ENCODE data around the gene RWDD4.

The RWDD4 gene
- long read RNA-seq, transcript RWDD4-202 (7 exons, 2,590 nt), result major isoform, 76 of 101 reads
- long read RNA-seq, partial matches to known transcripts, result 3 of 101 reads
- long read RNA-seq, other reads (novel, unspliced or antisense), result 22 of 101 reads

DNA sequence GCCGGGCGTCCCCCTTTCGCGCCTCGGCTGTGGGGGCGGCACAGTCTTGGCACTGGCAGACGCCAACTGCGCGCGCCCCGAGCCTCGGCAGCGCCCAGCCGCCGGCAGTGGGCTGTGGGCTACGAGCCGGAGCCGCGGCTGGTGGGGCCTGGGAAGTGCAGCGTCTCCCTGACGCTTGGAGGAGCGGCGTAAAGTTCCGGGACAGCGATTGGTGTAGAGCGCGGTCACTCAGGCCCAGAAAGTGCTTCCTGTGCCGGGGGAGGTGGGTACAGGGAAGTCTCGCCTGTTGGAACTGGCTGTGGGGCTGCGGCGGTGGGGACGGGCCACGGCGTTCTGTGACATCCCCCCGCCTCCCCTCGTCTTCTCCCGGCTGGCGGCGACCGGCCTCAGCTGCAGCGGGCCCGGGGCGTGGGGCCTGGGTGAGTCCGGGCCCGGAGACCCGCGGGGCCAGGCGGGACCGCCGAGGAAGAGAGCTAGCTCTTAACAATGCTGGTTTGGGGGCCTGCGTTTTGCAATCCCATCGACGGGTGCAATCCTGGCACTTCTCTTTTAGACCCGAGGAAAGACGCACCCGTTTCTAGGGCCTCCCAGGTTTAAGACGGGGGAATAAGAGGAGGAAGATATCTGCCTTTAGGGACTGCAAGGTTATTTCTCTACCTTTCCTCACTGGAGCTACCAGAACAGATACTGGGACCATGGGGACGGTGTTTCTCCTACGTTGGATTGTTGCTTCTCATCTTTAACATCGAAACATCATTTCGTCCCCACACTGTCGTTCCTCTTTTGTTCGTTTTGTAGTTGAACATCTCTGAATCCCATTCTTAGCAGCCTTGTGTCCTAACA, at the start of gene RWDD4, which contains the start of gene TRAPPC11:
Gene RWDD4 (minus strand): TSS at position 157 of the 843 bp plus-strand sequence. CDS start 233 bp downstream, outside the sequence.
Gene TRAPPC11 (plus strand): TSS at position 265 of the 843 bp plus-strand sequence. CDS start 4,575 bp downstream, outside the sequence.
- DNase-seq (ENCODE audit: low read depth in 1 of 2, low spot score in 1 of 2), result peak; percentile 95 to 99

GRCh38 chr4:183702492-183702891, 43.5 kb upstream of the RWDD4 start:
- TF ChIP-seq, protein P1, sequence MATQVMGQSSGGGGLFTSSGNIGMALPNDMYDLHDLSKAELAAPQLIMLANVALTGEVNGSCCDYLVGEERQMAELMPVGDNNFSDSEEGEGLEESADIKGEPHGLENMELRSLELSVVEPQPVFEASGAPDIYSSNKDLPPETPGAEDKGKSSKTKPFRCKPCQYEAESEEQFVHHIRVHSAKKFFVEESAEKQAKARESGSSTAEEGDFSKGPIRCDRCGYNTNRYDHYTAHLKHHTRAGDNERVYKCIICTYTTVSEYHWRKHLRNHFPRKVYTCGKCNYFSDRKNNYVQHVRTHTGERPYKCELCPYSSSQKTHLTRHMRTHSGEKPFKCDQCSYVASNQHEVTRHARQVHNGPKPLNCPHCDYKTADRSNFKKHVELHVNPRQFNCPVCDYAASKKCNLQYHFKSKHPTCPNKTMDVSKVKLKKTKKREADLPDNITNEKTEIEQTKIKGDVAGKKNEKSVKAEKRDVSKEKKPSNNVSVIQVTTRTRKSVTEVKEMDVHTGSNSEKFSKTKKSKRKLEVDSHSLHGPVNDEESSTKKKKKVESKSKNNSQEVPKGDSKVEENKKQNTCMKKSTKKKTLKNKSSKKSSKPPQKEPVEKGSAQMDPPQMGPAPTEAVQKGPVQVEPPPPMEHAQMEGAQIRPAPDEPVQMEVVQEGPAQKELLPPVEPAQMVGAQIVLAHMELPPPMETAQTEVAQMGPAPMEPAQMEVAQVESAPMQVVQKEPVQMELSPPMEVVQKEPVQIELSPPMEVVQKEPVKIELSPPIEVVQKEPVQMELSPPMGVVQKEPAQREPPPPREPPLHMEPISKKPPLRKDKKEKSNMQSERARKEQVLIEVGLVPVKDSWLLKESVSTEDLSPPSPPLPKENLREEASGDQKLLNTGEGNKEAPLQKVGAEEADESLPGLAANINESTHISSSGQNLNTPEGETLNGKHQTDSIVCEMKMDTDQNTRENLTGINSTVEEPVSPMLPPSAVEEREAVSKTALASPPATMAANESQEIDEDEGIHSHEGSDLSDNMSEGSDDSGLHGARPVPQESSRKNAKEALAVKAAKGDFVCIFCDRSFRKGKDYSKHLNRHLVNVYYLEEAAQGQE (IDR thresholded peaks at IDR 0.05; ENCODE audit: insufficient replicate concordance, low read depth), result no peak
- TF ChIP-seq POLR2AphosphoS5 (IDR thresholded peaks at IDR 0.05; ENCODE audit: low read depth), result no peak
- no peak for TF ChIP-seq GABPA (IDR thresholded peaks at IDR 0.05; ENCODE audit: low read depth)
- TF ChIP-seq CTCF (IDR thresholded peaks at IDR 0.05; ENCODE audit: insufficient read depth, low read length), result no peak
- TF ChIP-seq SPI1 (IDR thresholded peaks at IDR 0.05; ENCODE audit: borderline replicate concordance, low read depth), result no peak
- Histone ChIP-seq H3K27me3 (ENCODE audit: insufficient read depth, poor library complexity, severe bottlenecking) (no peaks in the 10 kb centered on the region), H3K27ac (replicated peaks) (no peak overlapping the region), H3K4me3 (replicated peaks; ENCODE audit: insufficient read depth, low read length) (no peak overlapping the region)
- DNase-seq (ENCODE audit: low read depth in 1 of 2, low spot score in 1 of 2), result no peak

More for the DNA sequence above, at the start of gene RWDD4, which contains the start of gene TRAPPC11:
- H3K4me3 ChIP-seq (replicated peaks; ENCODE audit: insufficient read depth, low read length), result peak within 1 kb of the TSS; percentile 73
- TF ChIP-seq CTCF (IDR thresholded peaks at IDR 0.05; ENCODE audit: insufficient read depth, low read length) (no peak), POLR2AphosphoS5 (IDR thresholded peaks at IDR 0.05; ENCODE audit: low read depth) (peak; percentile 80), GABPA (IDR thresholded peaks at IDR 0.05; ENCODE audit: low read depth) (peak; percentile 80), SPI1 (IDR thresholded peaks at IDR 0.05; ENCODE audit: borderline replicate concordance, low read depth) (peak; percentile 43)
- TF ChIP-seq, protein P1 (IDR thresholded peaks at IDR 0.05; ENCODE audit: insufficient replicate concordance, low read depth), result no peak
- no peaks in the 10 kb centered on the region for H3K27me3 ChIP-seq (ENCODE audit: insufficient read depth, poor library complexity, severe bottlenecking)
- H3K27ac ChIP-seq (replicated peaks), result peak within 1 kb of the TSS; percentile 82

DNA sequence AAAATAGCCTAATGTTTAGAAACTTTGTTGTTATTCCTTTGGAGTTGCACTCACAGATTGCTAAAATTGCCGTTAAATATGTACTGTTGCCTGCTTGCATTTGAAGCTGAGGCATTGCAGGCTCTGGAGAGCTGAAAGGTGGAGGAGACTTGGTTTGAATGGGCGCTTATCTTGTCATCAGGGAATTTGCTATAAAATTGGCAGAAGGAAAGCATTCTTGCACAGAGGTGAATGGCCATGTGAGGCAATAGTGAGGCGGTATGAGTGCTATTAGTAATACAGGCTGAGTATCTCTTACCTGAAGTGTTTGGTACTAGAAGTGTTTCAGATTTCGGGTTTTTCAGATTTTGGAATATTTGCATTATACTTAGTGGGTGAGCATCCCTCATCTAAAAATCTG, 41.4 kb upstream of the RWDD4 start:
- no peak for DNase-seq (ENCODE audit: low read depth in 1 of 2, low spot score in 1 of 2)
- H3K27ac ChIP-seq (replicated peaks), result no peak overlapping the region
- no peak for TF ChIP-seq GABPA (IDR thresholded peaks at IDR 0.05; ENCODE audit: low read depth)
- no peak for TF ChIP-seq POLR2AphosphoS5 (IDR thresholded peaks at IDR 0.05; ENCODE audit: low read depth)
- no peak for TF ChIP-seq SPI1 (IDR thresholded peaks at IDR 0.05; ENCODE audit: borderline replicate concordance, low read depth)
- TF ChIP-seq, protein P1 (IDR thresholded peaks at IDR 0.05; ENCODE audit: insufficient replicate concordance, low read depth), result no peak
- TF ChIP-seq CTCF (IDR thresholded peaks at IDR 0.05; ENCODE audit: insufficient read depth, low read length), result no peak
- no peak overlapping the region for H3K4me3 ChIP-seq (replicated peaks; ENCODE audit: insufficient read depth, low read length)
- no peaks in the 10 kb centered on the region for H3K27me3 ChIP-seq (ENCODE audit: insufficient read depth, poor library complexity, severe bottlenecking)
